ENCODE results near the gene ATF3.
"Not testable (repeated sequence)": the region's sequence is repeated elsewhere in the genome, so short reads cannot be mapped to it uniquely, and the experiment has no call there.

The ATF3 gene

GRCh38 chr1:212629450-212630157, 21.0 kb downstream of the ATF3 start:
- no peak for DNase-seq

GRCh38 chr1:212630158-212630900, 21.8 kb downstream of the ATF3 start:
- peak; percentile 48 for DNase-seq

- DNase-seq: no peak
Observed at GRCh38 chr1:212633161-212633560, 24.6 kb downstream of the ATF3 start.

DNA sequence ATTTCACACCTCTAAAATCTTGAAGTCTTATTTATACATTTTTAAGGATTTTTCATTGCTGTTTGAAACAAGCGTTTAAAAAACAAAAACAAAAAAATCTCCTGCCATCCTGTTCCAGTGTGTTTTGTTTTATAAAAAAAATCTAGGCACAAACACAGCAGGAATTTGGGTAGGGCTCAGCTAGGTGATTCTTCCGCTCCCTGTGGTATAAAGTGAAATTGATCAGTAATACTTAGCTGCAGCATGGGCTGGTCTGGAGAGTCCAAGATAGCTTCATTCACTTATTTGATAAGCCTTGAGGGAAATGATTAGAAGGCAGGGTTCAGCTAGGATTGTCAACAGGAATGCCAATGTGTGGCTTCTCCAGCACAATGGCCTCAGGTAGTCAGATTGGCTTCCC, 25.7 kb downstream of the ATF3 start:
- DNase-seq: no peak

DNA sequence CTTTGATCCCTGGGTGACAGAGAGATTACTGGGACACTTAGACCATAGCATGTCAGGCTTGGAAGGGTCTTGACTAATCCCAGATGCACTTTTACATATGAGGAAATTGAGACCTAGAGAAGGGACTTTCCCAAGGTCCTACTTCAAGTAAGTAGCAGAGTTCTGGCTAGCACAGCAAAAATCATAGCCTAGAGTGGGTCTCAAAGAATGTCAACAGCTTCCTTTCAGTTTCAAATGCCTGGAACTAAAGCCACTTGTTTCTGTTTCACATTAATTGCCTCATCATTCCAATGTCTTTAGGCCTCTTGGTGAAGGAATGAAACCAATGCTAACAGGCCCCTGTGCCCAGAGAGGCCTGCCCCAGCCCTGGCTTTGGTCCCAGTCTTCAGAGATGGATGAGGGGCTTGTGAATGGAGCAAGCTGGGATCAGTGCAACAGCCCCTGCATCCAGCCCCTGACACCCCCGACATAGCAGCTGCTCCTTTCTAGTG, 26.6 kb downstream of the ATF3 start:
- peak; percentile 77 for DNase-seq

- no peak for DNase-seq
Observed at GRCh38 chr1:212637902-212638301, 29.3 kb downstream of the ATF3 start.

DNA sequence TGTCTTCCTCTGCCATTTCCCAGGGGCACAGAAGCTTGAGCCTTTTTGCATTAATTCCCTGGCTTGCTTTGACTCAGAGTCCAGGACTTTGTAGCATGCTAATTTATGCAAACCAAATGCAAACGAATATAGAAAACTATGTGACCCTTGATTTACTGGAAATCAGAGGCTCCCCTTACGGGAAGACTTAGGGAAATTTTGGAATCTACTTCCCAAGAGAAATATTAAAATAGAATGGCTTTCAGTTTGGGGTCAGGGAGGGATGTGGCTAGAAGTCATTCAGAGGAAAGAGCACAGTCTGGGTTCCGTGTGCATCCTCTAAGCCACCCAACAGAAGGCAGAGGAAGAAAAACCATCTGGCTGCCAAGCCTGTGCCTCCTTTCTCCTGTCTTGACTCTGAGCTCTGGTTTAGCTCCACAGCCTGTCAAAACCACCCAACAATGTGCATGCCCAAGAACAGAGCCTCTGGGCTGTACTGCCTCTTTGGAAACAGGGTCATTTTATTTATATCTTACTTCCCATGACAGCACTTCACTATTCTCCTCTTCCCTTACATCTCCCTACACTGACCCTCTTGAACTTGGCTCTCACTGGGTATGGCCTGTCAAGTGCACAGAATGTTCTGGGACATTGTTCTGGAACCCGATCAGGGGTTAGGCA, 30.1 kb downstream of the ATF3 start:
- no peak for DNase-seq

DNA sequence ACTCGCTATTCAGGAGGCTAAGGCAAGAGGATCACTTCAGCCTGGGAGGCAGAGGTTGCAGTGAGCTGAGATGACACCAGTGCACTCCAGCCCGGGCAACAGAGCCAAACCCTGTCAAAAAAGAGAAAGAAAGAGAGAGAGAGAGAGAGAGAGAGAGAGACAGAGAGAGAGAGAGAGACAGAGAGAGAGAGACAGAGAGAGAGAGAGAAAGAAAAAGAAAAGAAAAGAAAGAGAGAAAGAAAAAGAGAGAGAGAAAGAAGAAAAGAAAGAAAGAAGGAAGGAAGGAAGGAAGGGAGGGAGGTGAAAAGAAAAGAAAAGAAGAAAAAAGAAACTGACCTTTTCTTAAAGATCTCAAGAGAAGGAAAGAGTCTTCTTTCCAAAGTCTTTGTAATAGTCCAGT, 31.0 kb downstream of the ATF3 start:
- DNase-seq: not testable (repeated sequence)

DNA sequence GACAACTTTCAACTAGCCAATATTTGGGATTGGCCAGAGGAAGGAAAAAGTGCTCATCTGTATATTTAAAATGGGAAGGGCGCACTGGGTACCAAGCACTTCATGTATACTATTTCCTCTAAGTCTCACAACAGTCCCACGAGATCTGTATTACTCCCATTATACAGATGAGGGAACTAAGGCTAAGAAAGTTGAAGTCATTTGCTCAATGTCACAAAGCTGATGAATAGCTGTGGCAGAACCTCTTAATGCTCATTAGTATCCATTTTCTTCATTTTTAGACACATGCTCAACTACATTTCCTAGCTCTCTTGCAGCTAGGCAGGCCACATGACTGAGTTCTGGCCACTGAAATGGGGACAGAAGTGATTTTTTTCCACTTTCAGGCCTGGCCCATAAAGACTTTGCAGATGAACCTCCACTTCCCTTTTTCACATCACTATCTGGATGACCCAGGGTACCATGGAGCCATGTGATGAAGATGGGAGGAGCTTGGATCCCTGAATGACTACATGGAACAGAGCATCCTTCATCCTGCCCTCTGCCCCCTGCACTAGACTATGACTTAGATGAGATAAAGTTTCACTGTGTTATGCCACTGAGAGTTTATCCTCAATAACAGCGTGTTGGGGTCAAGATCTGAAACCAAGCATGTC, 31.8 kb downstream of the ATF3 start:
- DNase-seq: no peak

- no peak for DNase-seq
Observed at GRCh38 chr1:212641956-212642355, 33.4 kb downstream of the ATF3 start.

DNA sequence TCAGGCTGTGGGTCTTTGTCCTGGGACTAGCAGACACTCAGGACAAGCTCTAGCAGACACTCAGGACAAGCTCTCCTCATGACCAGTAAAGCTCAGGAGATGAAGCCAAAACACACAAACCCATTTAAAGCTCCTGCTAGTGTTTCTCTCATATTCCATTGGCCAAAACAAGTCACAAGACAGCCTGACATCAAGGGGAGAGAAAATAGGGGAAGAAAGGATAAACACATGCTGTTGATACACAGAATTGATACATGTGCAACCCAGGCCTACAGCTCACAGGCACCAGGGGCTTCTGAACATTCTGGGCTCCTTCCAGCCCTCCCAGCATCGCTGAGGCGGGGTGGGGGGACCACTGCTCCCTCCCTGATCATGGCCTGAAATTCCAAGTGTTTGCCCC, 35.3 kb downstream of the ATF3 start:
- no peak for DNase-seq

- no peak for DNase-seq
Observed at GRCh38 chr1:212644866-212645545, 36.4 kb downstream of the ATF3 start.

- no peak for DNase-seq
Observed at GRCh38 chr1:212645546-212646543, 37.3 kb downstream of the ATF3 start.

GRCh38 chr1:212646588-212646987, 38.0 kb downstream of the ATF3 start:
- DNase-seq: no peak

- no peak for DNase-seq
Observed at GRCh38 chr1:212647004-212647403, 38.4 kb downstream of the ATF3 start.

DNA sequence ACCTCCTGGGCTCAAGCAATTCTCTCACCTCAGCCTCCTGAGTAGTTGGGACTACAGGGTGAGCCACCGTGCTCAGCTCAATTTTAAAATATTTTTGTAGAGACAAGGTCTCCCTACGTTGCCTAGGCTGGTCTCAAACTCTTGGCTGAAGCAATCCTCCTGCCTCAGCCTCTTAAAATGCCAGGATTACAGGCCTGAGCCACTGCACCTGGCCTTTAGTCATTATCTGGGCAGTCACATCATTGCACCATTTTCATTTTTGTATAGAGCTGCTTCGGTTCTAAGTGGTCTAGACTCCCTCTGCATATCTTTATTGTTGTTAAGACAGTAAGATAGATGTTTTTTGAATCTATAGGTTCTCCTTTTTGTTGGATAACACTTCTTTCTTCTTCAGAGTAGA, 39.9 kb downstream of the ATF3 start:
- no peak for DNase-seq

DNA sequence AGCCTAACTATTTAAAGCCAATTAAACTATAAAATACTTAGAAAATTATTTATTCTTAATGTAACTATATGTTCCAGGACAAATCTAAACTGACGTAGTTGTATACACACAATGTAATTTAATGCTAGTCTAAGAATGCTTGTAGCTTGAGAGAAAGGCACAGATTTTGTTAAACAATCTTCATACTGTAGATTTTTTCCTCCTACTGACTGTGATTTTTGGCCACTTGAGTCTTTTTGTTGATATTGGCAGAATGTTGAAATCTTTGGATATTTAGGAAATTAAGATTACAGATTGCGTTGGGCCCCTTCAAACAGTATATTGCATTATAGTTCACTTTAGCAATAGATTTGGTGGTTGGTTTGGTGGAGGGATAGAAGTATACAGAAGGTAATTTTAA, 40.5 kb downstream of the ATF3 start:
- DNase-seq: no peak

DNA sequence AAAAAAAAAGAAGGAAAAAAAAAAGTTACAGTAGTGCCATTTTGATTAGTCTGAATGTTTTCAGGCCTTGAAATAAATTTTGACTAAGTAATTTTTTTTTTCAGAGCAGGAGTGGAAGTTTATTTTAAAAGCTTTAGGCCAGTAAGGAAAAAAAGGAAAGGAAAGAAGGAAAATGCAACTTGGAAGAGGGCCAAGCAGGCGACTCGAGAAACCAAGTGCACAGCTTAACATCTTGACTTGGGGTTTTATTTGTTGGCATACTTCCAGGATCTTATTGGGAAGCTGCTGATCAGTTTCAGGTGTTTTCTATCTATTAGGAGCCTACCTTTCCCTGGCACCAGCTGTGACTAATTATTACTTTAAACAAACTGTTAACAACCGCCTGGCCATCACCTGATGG, 41.7 kb downstream of the ATF3 start:
- DNase-seq: no peak

GRCh38 chr1:212651521-212651920, 43.0 kb downstream of the ATF3 start:
- no peak for DNase-seq

- no peak for DNase-seq
Observed at GRCh38 chr1:212651977-212652376, 43.4 kb downstream of the ATF3 start.

- DNase-seq: no peak
Observed at GRCh38 chr1:212652609-212653008, 44.0 kb downstream of the ATF3 start.

Measured in right hindlimb (tissue), 1 donor.